HG03460 (cell line): ENCODE measurements around the gene COL21A1.
"Not testable (repeated sequence)": the region's sequence is repeated elsewhere in the genome, so short reads cannot be mapped to it uniquely, and the experiment has no call there.

Experiments used
- ATAC-seq: cut with Tn5 transposase; IDR thresholded peaks from one replicate; pipeline ENCODE4 v1.9.1; 2021; ENCODE audit not compliant: unreplicated experiment

Gene COL21A1

DNA sequence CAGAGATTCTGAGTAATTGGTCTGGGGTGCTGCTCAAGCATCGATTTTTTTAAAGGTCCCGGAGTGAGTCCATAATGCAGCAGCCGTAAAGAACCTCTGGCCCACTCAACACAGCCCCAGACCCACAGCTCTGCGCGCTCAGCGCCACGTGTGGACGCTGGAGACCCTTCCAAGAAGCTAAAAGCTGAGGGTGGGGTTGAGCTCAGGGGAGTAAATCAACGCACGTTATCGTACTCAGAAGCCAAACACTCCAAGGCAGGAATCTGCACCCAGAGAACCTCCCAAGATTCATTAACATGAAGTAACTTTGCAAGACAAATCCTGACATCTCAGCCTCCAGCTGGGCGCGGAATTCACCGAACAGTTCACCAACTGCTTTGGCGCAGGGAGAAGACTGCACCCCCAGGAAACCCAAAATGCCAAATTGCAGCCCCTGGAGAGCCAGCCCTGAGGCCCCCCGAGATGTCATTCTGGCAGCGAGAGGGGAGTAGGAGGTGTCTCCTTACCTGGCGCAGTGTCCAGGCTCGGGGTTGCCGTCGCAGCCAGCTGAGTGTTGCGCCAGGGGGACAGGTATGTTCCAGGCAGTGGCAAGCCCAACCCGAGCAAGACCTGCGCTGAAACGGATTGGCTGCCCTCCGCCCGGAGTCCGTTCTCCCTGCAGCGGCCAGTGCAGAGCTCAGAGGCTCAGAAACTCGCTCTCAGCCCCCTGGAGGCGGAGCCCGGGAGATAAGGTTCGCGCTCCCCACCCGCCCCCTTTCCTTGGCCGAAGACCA lies at the start of gene COL21A1:
Gene COL21A1 (minus strand): TSS at position 700 of the 773 bp plus-strand sequence. CDS start 64,962 bp downstream, outside the sequence.
- ATAC-seq = no peak

DNA sequence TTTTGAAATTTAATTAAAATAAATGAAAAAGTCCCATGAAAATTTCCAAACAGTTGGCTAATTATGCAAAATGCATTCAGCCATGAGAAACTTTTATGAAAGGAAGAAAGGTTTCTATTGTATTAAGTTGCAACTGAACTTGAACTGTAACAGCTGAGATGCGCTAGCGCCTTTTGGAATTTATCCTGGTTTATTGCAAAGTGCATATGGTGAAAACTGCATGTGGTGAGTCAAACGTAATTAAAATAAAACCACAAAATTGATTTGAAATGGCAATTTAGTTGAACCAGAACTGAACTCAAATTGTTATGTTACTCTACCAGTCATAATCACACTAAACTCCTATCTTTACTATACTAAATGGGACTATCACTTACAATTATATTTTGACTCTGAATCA lies 46.4 kb upstream of the COL21A1 start:
- no peak for ATAC-seq

DNA sequence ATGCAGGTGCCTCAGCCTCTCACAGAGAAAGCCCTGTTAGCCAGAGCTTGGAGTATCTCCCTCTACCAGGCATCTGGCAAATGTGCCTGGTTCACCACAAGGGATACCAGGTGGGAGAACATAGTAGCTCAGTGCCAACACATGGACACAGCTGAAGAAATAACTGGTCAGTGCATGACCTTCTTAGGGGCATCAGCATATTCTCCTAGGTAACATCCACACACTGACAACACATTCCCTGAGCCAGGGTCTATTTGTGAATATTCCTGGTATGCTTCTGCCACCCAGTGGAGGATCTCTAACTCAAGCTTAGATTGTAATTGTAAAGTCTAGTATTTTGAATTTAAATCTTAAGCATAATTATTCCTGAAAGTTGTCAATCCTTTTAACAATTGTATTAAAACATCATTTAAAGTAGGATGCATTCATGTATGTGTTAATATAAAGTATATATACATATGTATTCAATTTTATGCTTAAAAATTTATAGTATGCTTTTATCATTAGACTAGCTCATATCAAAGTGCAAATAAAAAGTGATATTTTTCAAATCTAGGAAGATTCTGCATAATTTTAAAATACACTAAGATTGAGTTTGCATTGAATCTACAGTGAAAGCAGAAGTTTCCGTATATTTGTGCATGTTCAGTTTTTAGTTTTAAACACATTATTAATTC lies 45.3 kb upstream of the COL21A1 start:
- ATAC-seq = no peak

DNA sequence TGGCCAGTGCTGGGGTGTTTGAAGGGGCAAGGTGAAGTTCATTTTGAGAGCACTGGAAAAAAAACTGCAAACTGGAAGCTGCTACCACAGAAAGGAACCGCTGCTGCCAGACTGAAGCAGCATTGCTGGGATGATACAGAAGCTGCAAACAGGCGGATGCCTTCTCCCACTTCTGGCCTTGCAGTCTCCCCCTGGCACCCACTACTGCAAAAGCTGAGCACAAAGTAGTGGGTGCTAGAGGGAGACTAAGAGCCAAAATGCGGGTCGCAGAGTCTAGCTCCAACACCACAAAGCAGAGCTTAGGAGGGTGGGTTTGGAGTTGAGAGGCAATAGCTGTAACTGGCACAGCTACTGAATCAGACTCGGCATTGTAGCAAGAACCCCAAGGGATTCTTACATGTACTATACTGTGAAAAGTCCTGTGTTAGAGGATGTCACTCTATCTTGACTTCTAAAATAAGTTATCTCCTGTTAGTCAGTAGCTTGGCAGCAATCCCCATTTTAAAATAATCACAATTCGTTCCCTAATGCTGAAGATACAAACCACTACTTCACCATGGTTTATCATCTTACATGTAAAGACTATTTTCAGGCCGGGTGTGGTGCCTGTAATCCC lies 44.0 kb upstream of the COL21A1 start:
- ATAC-seq = no peak

DNA sequence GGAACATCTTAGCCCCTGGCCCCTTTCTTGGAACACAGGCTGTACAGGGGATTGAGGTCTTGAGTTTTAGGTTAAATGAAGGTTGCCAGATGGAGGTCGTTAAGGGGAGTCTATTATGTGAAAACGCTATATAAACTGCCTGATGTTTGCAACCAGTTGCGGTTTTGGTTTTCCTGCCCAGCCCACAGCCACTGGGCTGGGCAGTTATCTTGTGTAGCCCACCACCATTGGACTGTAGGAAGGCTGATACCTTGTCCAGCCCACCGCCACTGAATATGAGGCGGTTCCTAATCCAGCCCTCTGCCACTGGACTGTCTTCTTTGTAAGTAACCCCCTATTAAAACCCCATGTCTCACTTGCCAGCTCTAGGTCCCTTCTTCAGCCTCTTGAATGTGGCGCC lies 42.3 kb upstream of the COL21A1 start:
- no peak for ATAC-seq

DNA sequence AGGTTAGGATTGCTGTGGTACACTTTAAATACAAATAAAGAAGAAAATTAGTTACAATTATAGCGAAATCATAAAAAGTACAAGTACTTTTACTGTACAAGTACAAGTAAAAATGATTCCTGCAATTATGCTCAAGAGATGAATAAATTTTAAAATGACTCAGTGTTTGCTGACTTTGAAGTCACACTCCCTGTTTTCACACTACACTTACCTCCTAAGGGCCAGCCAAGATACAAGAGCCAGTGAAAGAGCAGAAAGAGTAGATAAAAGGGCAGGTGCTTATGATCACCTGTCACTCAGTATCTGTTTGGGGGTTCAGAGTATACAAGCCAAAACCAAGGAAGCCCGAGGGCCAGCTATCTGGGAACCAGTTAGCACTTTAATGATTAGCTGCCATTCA lies 41.0 kb upstream of the COL21A1 start:
- ATAC-seq = no peak

DNA sequence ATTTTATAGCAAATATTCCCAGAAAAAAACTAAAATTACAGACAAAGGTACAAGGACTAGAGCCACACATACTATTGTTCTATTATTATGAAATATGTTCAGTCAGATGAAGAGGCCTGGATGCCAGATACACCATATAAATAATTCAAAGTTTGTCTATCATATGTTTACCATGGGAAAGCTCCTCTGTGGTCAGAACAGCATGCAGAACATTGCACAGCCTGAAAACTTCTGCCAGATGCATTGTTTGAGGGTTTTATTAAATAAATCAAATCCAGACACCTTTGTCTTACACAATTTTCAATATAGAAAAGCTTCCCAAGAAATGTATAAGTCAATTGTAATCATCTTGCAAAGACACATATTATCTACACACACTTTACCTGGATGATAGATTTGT lies 35.0 kb upstream of the COL21A1 start:
- ATAC-seq = no peak

DNA sequence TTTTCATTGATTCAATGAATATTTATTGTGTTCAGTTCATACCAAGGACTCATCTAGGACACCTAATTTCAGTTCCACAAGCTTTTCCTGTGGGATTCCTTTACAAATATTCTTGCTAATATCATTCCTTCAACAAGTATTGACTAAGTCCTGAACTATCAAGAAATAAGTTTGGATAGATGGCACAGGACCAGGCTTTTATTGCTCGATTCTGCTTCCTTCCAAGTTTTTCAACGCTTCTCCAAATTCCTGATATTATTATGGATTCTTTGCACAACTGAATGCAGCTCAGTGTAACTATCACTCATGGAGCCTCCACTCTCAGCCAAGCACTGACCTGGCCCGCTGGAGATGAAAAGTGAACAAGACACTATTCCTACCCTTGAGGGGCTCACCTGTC lies 32.7 kb upstream of the COL21A1 start:
- ATAC-seq = no peak

DNA sequence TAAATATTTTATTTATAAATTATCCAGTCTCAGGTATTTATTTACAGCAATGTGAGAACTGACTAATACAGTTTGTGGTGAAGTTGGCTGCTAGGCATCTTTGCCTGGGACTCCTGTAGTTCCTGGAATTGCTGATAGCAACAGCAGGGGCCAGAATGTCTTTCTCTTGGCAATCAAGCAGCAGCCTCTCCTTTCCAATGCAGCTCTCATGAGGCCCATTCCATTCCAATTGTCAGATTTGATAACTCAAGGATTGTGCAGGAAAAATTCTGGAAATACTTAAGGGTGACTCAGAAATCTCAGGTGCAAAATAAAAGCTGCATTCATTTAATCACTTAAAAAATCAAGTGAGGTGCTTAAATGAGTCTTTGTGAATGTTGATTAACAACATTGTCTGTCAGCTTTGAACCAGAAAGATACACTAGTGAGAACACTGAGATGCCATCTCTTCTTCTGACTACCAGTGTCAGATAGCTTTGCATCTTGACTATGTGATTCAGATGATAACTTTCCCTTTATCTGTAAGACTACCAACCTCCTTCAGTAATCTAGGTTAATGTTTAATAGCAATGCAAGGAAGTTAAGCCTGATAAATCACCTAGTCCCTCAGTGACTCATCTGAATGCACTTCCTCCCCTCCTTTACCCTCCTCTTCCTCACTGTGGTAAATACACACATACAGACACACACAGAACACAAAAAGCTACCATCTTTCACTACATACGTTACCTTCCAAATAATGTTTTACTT lies 32.1 kb upstream of the COL21A1 start:
- ATAC-seq = no peak

DNA sequence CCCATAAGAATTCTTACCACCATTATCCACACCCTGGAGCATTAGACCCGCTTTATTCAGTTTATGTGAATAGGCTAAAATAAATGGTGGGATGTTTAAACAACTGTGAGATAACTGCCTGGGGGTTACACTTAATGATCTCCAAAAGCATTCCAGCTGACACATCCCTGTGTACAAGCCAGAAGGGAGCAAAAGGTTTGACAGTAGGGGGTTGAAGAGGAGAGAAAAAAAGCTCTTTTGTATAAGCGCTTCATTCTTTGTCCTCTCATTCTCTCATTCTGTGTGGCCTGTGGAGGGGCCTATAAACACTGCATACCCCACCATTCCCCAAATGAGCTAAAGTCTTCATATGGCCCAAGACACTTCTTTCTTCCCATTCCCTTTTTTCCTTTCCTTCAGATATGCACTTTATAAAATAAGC lies 30.8 kb upstream of the COL21A1 start:
- ATAC-seq = no peak

DNA sequence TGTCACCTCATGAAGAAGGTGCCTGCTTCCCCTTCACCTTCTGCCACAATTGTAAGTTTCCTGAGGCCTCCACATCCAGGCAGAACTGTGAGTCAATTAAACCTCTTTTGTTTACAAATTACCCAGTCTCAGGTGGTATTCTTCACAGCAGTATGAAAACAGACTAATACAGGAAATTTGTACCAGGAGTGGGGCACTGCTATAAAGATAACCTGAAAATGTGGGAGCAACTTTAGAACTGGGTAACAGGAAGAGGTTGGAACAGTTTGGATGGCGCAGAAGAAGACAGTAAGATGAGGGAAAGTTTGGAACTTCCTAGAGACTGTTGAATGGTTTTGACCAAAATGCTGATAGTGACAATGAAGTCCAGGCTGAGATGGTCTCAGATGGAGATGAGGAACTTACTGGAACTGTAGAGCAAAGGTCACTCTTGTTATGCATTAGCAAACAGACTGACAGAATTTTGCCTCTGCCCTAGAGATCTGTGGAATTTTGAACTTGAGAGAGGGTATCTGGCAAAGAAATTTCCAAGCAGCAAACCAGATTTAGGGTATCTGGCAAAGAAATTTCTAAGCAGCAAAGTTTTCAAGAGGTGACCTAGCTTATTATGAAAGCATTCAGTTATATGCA lies 23.5 kb upstream of the COL21A1 start:
- no peak for ATAC-seq

DNA sequence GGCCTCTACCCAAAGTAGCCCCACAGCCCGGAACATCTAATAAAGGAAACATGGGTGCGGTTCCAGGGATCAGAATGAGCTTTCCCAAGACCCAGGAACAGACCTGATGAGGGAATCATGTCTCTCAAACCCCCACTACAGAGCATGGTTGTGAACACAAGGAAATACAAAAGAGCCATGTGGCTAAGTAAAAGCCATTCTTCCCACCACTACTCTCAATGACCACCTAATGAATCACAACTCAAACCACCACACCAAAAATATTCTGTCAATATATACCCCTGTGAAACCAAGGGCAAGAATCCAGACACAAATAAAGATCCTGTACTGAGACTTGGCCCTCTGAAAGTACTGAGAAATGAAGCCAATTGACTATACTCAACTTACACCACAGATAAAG lies 20.9 kb upstream of the COL21A1 start:
- ATAC-seq = no peak

DNA sequence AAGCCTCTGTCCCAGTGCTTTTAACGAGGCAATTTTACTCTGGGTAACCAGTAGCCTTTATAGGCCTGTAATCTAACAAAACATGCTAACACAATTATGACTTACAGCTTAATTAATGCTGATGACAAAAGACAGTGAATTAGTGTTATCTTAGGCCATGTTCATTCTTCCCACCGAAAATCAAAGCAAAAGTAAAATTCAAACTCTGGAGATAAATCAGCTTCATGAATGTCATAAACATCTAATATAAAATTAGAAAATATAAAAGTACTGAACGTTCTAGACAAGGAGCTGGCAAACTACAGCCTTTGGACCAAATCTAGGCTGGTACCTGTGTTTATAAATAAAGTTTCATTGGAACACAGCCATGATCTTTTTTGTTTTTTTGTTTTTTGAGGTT lies 18.6 kb upstream of the COL21A1 start:
- ATAC-seq = no peak

DNA sequence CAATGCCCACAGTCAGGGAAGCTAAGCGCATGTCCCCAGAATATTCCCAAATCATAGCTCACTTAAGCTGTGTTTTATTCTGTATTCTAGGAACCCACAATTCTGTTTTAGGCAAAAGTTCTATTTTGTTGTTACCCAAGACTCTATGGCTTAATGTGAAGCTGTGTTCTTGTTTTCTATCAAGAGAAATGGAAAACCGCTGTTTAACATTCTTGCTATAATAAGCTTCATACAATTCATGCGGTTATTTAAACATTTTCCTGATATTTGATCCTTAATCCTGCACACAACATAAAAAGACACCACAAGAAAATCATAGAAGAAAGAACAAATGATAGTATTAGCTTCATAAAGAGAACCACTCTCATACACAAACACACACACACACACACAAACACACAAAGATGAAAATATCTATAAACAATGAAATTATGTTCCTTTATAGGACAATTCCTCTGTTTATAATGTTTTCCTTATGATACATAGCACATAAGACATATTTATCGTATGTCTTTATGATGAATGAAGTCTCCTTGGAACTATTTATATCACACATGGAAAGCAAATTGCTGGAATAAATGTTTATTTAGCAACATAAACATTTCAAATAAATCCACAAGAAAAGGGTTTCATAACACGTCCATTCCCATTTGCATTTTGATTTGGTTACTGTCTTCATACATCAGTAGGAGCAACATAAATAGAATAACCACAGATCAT lies 16.4 kb upstream of the COL21A1 start:
- ATAC-seq = no peak

DNA sequence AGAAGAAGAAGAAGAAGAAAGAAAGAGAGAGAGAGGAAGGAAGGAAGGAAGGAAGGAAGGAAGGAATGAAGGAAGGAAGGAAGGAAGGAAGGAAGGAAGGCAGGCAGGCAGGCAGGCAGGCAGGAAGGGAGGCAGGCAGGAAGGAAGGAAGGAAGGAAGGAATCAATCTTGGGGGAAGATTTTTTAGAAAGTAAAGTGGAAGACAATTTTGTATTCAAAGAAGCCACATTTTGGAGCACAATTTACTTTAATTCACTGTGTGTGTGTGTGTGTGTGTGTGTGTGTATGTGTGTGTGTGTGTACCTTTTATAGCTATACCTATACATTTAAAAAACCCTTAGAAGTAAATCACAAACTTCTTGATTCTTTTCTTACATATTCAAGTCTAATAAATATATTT lies 13.2 kb upstream of the COL21A1 start:
- not testable (repeated sequence) for ATAC-seq

DNA sequence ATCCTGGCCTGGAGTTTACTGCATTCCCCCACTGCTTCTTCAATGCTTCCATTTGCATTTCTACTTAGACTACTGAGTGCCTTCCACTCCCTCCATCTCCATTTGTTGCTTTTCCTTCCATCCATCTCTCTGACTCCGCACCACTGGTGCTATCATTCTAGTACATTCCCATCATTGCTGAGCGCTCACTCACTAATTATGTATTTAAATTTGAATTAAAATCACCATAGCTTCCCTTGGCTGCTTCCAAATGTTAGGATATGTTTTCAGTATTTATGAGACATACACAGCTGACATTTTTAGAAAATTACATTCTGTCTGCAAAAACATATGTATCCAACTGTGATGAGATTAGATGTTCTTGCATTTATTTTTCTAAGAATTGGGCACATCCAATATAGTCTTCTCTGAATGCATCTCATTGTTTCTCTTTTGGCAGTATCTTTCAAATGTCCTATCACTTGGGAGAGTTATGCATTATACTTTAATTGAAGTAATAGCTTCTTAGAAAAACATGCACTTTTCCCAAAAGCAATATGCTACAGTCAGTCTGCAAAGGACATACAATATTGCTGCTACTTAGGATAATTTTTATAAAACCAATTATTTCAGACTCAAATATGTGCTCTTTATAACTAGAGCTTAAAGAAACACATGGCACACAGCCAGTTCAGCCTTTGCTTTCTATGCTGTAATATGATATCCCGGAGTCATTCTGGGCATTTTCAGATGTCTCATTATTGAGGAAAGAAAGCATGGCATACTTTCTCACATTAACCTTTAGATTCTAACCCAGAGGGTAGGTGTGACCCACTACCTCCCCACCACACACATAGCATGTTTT lies 12.1 kb upstream of the COL21A1 start:
- no peak for ATAC-seq

DNA sequence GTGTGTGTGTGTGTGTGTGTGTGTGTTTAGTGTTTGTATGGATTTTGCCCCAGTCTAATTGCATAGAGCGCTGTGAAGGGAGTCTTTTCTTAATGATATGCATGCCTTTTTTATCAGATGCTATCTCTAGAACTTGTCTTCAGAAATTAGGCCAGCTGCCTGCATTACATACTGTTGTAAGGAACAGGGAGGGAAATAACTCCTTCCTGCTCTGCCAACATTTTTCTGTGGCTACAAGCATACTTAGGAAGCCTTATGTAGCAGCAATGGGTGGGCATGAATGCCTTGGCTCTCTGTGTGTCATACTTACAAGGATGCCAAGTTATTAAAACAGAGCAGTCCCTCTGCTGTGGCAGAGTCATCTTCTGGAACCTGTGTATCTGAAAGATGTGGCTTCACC lies 8.0 kb upstream of the COL21A1 start:
- ATAC-seq = no peak

DNA sequence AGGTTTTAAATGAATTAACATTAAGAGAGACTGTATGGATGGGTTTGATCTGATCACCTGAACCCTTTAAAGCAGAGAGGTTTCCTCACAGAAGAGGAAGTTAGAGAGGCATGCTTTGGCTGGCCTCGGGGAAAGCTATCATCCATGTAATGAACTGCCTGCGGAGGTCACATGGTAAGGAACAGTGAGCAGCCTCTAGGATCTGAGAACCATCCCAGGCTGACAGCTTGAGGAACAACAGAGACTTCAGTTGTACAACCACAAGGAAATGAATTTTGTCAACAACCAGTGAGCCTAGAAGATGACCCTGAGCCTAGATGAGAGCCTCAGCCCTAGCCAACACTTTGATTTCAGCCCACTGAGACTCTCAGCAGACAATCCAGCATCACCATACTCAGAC lies 2.9 kb upstream of the COL21A1 start:
- no peak for ATAC-seq

DNA sequence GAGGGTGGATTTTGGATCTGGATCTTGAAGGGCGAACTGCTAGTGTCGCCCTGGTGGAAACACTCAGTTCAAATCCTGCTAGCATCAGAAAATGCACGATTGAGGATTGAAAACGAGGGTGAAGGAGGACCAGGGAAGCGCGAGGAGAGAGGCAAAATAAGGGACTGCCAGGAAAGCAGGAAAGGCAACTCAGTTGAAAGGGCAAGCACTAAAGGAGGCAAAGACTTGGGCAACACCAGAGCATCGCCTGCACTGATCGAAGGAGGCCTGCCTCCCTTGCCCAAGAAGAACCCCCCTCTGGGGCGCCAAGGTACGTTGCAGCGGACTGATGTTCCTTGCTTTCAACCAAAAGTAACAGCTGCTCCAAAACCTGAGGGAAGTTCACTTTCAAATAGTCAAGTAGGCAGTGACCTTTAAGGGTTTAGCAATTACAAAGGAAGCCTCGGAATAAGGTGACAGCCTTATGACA lies 308 bp upstream of the COL21A1 start:
- ATAC-seq = no peak
